GM20000 (cell line): ENCODE data around the gene ANO2.

ENCODE experiments used
- DNase-seq: peaks from one replicate; pipeline ENCODE4 v3.0.0; 2012; ENCODE audit warnings: low spot score
- TF ChIP-seq, protein P1 (sequence below): IDR thresholded peaks from 2 replicates; pipeline ENCODE4 v1.5.1; 2012; ENCODE audit warnings: mild to moderate bottlenecking, control low read depth; ENCODE audit errors: extremely low read depth, missing control alignments

ANO2 gene

DNA sequence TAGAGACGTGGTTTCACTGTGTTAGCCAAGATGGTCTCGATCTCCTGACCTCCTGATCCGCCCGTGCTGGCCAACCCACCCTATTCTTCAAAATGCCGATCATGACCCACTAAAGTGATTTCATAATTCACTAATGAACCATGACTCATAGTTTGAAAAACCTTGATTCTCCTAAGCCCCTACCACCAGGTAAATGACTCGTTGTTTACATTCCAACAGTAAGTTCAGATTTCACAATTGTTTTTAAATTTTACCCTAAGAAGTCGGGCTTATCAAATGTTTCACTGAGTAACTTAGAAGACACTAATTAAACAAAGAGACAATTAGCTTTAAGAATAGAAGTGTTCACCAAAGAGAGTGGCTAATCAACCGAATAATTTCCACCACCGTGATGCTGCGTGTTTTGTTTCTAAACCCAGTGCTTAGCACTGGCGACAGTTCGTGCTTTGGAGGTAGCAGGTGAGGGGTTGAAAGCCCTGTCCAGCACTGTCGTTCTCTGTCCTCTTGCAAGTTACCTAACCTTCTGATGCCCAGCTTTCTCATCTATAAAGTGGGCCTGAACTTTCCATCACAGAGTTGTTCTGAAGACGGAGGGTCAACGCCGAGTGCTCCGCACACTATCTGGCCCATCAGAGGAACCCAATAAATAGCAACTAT is 376.6 kb downstream of the ANO2 start:
- TF ChIP-seq, protein P1, sequence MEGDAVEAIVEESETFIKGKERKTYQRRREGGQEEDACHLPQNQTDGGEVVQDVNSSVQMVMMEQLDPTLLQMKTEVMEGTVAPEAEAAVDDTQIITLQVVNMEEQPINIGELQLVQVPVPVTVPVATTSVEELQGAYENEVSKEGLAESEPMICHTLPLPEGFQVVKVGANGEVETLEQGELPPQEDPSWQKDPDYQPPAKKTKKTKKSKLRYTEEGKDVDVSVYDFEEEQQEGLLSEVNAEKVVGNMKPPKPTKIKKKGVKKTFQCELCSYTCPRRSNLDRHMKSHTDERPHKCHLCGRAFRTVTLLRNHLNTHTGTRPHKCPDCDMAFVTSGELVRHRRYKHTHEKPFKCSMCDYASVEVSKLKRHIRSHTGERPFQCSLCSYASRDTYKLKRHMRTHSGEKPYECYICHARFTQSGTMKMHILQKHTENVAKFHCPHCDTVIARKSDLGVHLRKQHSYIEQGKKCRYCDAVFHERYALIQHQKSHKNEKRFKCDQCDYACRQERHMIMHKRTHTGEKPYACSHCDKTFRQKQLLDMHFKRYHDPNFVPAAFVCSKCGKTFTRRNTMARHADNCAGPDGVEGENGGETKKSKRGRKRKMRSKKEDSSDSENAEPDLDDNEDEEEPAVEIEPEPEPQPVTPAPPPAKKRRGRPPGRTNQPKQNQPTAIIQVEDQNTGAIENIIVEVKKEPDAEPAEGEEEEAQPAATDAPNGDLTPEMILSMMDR = no peak
- no peak for DNase-seq

DNA sequence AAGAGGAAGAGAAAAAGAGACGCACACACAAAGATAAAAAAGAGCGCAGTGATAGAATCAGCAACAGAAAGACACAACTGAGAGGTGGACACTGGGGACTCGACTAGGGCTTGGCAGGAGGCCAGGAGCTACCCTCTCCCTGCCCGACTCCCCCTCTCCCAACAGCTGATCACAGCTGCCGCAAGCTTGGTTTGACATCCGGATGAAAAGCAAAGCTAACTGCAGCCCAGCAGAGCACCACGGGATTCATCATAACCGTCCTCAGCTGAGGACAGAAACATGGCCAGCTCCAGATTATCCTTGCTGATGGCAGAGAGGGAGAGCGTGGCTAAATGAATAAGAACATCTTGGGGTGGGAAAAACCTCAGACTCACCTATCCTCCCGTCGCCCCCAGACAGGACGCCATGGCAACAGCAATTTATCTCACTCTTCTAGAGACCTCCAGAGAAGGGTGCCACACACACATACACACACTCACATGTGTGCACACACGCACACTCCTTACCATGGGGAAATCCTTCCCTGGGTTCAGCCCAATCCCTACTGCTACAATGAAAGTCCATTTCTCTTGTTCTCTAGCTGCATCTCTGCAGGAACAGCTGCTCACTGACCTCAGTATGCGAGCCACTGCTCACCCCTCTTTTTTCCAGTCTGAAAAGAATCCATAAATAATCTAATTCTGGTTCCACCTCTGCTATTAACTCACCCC is 377.9 kb downstream of the ANO2 start:
- no peak for DNase-seq
- TF ChIP-seq, protein P1 = no peak

DNA sequence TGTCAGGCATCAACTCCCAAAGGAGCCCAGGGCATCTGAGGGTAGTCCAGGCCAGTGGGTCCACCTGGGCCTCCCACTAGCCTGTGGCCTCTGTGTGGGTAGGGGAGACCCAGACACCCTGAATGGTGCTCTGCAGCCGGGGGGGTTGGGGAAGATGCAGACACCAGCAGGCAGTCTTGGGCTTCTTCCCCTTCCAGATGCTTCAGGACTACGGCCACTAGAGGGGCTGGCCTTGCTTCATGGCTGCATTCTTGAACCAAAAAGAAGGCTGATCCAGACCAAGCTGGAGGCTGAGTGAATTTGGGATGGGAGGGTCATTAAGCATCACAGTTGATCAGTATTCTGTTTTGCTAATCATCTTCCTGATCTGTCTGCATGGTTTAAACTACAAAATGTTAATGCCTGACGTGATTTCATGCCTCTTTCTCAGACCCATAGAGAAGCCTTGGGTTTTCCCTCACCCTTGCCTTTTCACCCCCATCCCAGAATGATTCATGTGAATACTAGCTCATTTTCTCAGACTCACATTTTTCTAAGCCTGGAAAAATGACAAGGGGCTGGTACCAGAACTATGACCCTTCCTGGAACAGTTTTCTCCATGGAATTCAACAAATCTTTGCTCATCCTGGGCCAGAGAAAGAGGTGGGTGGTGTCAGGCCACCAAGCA is 379.0 kb downstream of the ANO2 start:
- no peak for DNase-seq
- TF ChIP-seq, protein P1 = no peak

DNA sequence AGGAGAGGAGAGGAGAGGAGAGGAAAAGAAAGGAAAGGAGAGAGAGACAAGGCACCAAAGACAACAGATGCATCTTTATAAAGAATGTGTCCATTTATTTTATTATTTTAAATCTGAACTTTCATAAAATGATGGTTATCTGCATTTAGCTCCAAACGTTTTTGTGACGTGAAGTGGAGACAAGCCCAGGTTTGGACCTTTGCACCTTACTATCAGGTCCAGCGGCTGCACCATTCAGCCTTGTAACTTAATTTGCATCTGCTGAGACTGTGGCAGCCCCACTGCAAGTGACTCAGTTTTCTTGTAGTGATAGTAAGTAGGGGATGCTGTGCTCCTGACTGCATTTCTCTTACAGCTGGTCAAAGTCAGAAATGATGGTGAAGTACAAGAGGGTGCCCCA is 382.5 kb downstream of the ANO2 start:
- no peak for DNase-seq
- TF ChIP-seq, protein P1 = no peak

DNA sequence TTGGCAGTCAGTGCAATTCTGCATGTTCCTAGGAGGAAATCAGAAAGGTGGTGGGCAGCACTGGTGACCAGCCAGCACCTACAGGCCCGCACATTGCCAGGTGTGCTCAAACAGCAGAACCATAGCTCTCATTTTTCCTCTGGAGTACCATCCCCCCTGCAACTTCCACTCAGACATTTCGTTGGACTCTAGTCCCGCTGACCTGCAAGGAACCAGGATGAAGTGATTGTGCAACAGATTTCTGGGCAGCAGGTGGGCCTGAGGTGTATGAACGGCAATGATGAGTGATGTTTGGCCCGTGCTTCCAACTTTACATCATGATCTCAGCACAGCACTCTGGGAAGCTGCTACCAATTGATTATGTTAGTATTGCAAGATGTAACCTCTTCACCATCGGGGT is 383.2 kb downstream of the ANO2 start:
- no peak for DNase-seq
- TF ChIP-seq, protein P1 = no peak

DNA sequence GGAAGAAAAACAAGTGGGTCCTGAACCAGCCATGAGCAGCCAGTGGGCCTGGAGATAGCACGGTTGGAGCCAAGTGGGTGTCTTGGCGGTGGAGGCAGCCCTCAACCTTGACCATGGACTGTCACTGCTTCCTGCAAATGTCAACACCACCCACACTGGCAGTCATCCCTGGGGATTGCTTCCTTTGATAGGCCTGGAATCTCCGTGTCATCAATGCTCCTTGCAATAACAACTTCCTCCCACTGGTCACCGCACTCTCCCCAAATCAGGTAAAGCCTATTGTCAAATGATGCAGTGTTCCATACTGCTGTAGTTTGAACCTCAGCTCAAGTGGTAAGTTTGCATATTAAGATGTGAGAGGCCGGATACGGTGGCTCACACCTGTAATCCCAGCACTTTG is 384.0 kb downstream of the ANO2 start:
- TF ChIP-seq, protein P1 = no peak
- no peak for DNase-seq

DNA sequence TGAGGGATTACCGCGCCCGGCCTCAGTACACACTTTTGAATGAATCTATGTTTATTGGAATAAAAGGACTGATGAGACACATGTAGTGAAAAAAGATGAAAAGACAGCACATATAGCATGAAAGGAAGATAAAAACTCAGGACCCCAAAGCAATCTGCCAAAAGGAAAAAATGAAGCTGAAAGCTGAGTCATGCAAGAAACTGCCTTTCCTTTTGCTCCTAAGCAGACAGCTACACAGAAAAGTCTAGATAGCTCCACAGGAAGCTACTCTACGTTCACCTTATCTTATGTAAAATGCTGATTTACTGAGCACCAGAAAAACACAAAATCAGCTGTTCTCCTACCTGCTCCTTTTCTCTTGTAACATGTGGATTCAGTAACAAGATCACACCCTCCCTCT is 384.8 kb downstream of the ANO2 start:
- DNase-seq = no peak
- TF ChIP-seq, protein P1 = no peak
